Suprapubic skin (tissue), 4 donors: ENCODE measurements around the gene NUDT8. TPM values are rescaled to one million over a fixed set of nuclear protein-coding genes. Genes with fewer than 3 reads are reported as not detected.

ENCODE experiments used
- DNase-seq, 2 donors: peaks; one replicate each; pipeline ENCODE4 v3.0.0-alpha.2; 2019; ENCODE audit warnings: low spot score in 2 of 2
- H3K27ac ChIP-seq: fragments of 200-600 bp; sonication (generic); one replicate; pipeline ENCODE4 v1.5.1; 2019
- H3K27me3 ChIP-seq: fragments of 200-600 bp; sonication (generic); one replicate; pipeline ENCODE4 v1.5.1; 2019
- H3K36me3 ChIP-seq: fragments of 200-600 bp; sonication (generic); one replicate; pipeline ENCODE4 v1.5.1; 2019
- H3K4me1 ChIP-seq: fragments of 200-600 bp; sonication (generic); one replicate; pipeline ENCODE4 v1.5.1; 2019
- H3K4me3 ChIP-seq: fragments of 200-600 bp; sonication (generic); one replicate; pipeline ENCODE4 v1.5.1; 2019; ENCODE audit warnings: mild to moderate bottlenecking
- H3K9me3 ChIP-seq: fragments of 200-600 bp; sonication (generic); one replicate; pipeline ENCODE4 v1.5.1; 2019
- EP300 ChIP-seq: sonication (generic); formaldehyde crosslinking; IDR thresholded peaks from one replicate; pipeline ENCODE4 v1.6.1; 2017; ENCODE audit warnings: antibody characterized with exemption
- POLR2A ChIP-seq, 2 donors: fragments of 450-650 bp; IDR thresholded peaks; one replicate each; pipeline ENCODE4 v1.6.1; 2017; ENCODE audit warnings: antibody characterized with exemption in 2 of 2, mild to moderate bottlenecking in 2 of 2, moderate library complexity in 2 of 2
- POLR2AphosphoS5 ChIP-seq, 3 donors: sonication (generic); formaldehyde crosslinking; IDR thresholded peaks; one replicate each; pipeline ENCODE4 v1.6.1; 2017; ENCODE audit warnings: antibody characterized with exemption in 3 of 3
- WGBS: methylation state at CpG from one replicate; pipeline ENCODE4 v1.1.5; 2018; 5-methylcytosine and 5-hydroxymethylcytosine counted together
- total RNA-seq, 4 donors: library from RNA; depleted of rRNA; stranded (reverse); fragments of >200 nt; gene quantifications; one replicate each; pipeline ENCODE4 v1.1.0, GENCODE V29; 2016
- TF ChIP-seq, protein P1 (sequence below), 2 donors: fragments of 200-600 bp in 1 of 2; fragments of 450-650 bp in 1 of 2; sonication (generic) in 1 of 2; IDR thresholded peaks; one replicate each; pipeline ENCODE4 v1.5.1; 2016 to 2019; ENCODE audit warnings: antibody characterized with exemption in 2 of 2, mild to moderate bottlenecking in 1 of 2, moderate library complexity in 1 of 2

The NUDT8 gene
- total RNA-seq, 4 donors from 2014 or later = 33.9 to 48.8 (median 46.3) TPM

GRCh38 chr11:67632175-67632981 is 2.6 kb upstream of the NUDT8 start:
- H3K4me3 ChIP-seq = no peak overlapping the region
- no peaks in the 10 kb centered on the region for H3K36me3 ChIP-seq
- H3K9me3 ChIP-seq = no peaks in the 10 kb centered on the region
- WGBS = 82% methylated on average over 9 of the region's 12 CpGs
- H3K4me1 ChIP-seq = peaks cover 31% of the 10 kb centered on the region
- TF ChIP-seq, protein P1, sequence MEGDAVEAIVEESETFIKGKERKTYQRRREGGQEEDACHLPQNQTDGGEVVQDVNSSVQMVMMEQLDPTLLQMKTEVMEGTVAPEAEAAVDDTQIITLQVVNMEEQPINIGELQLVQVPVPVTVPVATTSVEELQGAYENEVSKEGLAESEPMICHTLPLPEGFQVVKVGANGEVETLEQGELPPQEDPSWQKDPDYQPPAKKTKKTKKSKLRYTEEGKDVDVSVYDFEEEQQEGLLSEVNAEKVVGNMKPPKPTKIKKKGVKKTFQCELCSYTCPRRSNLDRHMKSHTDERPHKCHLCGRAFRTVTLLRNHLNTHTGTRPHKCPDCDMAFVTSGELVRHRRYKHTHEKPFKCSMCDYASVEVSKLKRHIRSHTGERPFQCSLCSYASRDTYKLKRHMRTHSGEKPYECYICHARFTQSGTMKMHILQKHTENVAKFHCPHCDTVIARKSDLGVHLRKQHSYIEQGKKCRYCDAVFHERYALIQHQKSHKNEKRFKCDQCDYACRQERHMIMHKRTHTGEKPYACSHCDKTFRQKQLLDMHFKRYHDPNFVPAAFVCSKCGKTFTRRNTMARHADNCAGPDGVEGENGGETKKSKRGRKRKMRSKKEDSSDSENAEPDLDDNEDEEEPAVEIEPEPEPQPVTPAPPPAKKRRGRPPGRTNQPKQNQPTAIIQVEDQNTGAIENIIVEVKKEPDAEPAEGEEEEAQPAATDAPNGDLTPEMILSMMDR (IDR thresholded peaks at IDR 0.05) = no peak
- no peak for TF ChIP-seq EP300
- DNase-seq = peak in 1 of 2 donors; percentile 57
- H3K27me3 ChIP-seq = no peaks in the 10 kb centered on the region
- H3K27ac ChIP-seq = no peak overlapping the region

DNA sequence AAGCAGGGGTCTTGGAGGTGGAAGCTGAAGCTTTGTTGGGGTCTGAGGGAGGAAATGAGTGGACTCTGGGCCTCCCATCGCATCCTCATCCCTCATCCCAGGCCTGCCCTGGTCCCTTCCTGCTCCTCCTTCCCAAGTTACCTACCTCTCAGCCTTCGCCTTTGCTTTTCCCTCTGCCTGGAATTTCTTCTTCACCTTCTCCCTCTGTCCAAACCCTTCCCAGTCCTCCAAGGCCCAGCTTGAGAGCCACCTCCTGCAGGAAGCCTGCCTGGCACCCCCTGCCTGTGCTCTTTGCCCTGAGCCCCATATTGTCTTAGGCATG is 2.1 kb upstream of the NUDT8 start:
- Histone ChIP-seq H3K4me1 (peaks cover 35% of the 10 kb centered on the region), H3K27ac (no peak overlapping the region), H3K4me3 (no peak overlapping the region), H3K36me3 (no peaks in the 10 kb centered on the region), H3K9me3 (no peaks in the 10 kb centered on the region), H3K27me3 (no peaks in the 10 kb centered on the region)
- 85% methylated on average over 2 of the region's 2 CpGs for WGBS
- TF ChIP-seq EP300 = no peak
- TF ChIP-seq, protein P1 (IDR thresholded peaks at IDR 0.05) = no peak
- TF ChIP-seq POLR2A (IDR thresholded peaks at IDR 0.05) = no peak
- no peak for TF ChIP-seq POLR2AphosphoS5 (IDR thresholded peaks at IDR 0.05)
- DNase-seq = no peak

GRCh38 chr11:67631411-67631810 is 1.7 kb upstream of the NUDT8 start:
- TF ChIP-seq POLR2A (IDR thresholded peaks at IDR 0.05) (no peak), EP300 (no peak), POLR2AphosphoS5 (IDR thresholded peaks at IDR 0.05) (no peak)
- TF ChIP-seq, protein P1 (IDR thresholded peaks at IDR 0.05) = no peak
- Histone ChIP-seq H3K36me3 (no peaks in the 10 kb centered on the region), H3K27me3 (no peaks in the 10 kb centered on the region), H3K9me3 (no peaks in the 10 kb centered on the region), H3K27ac (no peak overlapping the region), H3K4me3 (no peak overlapping the region), H3K4me1 (peaks cover 35% of the 10 kb centered on the region)
- peak; percentile 76 for DNase-seq
- WGBS = 67% methylated on average over 3 of the region's 7 CpGs

DNA sequence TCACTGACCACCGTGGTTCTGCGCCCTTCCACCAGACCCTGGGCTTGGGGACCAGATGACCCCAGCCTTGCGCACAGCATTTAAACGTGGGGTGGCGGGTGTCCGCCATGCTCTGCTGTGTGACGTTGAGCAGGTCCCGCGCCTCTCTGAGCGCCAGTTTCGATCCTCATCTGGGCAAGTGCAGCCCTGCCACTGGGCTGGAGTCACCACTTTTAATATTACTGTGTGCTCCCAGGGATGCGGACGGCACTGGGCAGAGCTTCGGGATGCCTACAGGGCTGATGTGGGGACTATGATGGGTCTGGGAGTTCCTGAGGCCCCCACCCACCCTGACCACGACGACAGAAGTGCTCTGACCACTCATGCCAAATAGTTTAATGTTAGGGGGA is 1.2 kb upstream of the NUDT8 start:
- peak overlapping the region; percentile 93 for H3K27ac ChIP-seq
- peak in 1 of 2 donors; percentile 80 for DNase-seq
- no peak for TF ChIP-seq POLR2AphosphoS5 (IDR thresholded peaks at IDR 0.05)
- TF ChIP-seq, protein P1 (IDR thresholded peaks at IDR 0.05) = no peak
- TF ChIP-seq POLR2A (IDR thresholded peaks at IDR 0.05) = no peak
- peak overlapping the region; percentile 79 for H3K4me3 ChIP-seq
- 57% methylated on average over 7 of the region's 16 CpGs for whole genome bisulfite sequencing
- H3K27me3 ChIP-seq = no peaks in the 10 kb centered on the region
- H3K36me3 ChIP-seq = no peaks in the 10 kb centered on the region
- H3K9me3 ChIP-seq = no peaks in the 10 kb centered on the region
- peaks cover 35% of the 10 kb centered on the region for H3K4me1 ChIP-seq

DNA sequence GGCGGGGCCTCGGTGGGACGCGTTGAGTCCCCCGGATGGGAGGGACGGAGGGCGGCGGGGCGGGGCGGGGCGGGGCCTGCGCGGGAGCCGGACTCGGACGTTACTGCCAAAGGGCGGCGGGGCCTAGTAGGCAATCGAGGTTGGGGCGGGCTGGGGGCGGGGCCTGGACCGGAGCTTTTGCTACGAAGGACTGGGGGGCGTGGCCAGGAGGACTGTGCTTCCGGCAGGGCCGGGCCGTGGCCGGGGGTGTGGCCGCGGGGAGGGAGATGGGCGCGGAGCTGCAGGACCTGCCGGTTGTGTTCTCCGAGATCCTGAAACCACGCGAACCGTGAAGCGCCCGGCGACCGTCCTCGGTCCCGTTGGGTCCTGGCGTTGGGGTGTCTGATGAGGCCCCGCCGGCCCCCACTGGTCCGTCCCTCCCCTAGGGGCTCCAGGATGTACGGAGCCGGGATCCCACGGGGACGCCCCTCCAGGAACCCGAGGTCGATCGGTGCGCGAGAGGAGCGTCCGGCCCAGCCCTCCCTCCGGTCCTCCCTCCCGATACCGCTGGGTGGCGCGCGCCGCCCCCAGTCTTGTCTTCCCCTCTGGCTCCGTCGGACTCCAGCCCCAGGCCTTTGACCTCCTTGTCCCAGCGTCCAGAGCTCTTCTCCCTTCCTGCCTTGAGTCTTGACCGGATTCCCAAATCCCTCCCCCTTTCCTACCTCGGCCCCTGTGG is 648 bp upstream of the NUDT8 start:
- peak; percentile 99 for DNase-seq
- TF ChIP-seq POLR2A (IDR thresholded peaks at IDR 0.05) (no peak), POLR2AphosphoS5 (IDR thresholded peaks at IDR 0.05) (no peak), EP300 (no peak)
- TF ChIP-seq, protein P1 (IDR thresholded peaks at IDR 0.05) = peak; percentile 69 to 82
- peaks cover 35% of the 10 kb centered on the region for H3K4me1 ChIP-seq
- no peaks in the 10 kb centered on the region for H3K36me3 ChIP-seq
- no peaks in the 10 kb centered on the region for H3K9me3 ChIP-seq
- no peaks in the 10 kb centered on the region for H3K27me3 ChIP-seq
- peak overlapping the region; percentile 79 for H3K4me3 ChIP-seq
- peak overlapping the region; percentile 93 for H3K27ac ChIP-seq
- under 1% methylated on average over 18 of the region's 70 CpGs for WGBS
